Loucy (cell line): ENCODE results near the gene C2CD3.

Experiments
- EZH2phosphoT487 ChIP-seq: fragments of 200-600 bp; IDR thresholded peaks from 2 replicates; pipeline ENCODE4 v1.6.1; 2018; ENCODE audit warnings: antibody characterized with exemption, mild to moderate bottlenecking, moderate library complexity, borderline replicate concordance
- TF ChIP-seq, protein P1 (sequence below): fragments of 200-600 bp; sonication (generic); conservative IDR thresholded peaks from 2 replicates; pipeline ENCODE4 v1.5.1; 2014; ENCODE audit warnings: mild to moderate bottlenecking, antibody characterized with exemption, low read length

DNA sequence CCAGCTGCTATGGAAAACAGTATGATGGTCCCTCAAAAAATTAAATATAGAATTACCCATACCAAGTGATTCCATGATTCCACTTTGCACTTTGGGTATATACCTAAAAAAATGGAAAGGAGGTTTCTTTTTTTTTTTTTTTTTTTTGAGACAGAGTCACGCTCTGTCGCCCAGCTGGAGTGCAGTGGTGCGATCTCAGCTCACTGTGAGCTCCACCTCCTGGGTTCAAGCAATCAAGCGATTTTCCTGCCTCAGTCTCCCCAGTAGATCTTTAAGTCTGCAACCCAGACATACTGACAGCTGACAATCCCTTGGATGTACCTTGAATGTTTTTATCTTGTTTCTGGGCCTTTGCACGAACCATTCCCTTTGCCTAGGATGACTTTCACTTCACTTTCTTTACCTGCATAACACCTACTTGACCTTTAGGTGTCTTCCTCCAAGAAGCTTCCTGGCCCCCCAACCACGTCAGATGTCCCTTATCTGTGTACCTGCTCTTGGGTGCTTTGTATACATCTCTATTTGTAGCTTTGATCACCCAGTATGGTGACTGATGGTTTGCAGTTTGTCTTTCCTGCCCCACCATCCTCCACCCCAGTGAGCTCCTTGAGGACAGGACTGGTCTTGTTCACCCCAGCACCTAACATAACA, 173.6 kb downstream of the C2CD3 start:
- no peak for TF ChIP-seq EZH2phosphoT487
- TF ChIP-seq, protein P1, sequence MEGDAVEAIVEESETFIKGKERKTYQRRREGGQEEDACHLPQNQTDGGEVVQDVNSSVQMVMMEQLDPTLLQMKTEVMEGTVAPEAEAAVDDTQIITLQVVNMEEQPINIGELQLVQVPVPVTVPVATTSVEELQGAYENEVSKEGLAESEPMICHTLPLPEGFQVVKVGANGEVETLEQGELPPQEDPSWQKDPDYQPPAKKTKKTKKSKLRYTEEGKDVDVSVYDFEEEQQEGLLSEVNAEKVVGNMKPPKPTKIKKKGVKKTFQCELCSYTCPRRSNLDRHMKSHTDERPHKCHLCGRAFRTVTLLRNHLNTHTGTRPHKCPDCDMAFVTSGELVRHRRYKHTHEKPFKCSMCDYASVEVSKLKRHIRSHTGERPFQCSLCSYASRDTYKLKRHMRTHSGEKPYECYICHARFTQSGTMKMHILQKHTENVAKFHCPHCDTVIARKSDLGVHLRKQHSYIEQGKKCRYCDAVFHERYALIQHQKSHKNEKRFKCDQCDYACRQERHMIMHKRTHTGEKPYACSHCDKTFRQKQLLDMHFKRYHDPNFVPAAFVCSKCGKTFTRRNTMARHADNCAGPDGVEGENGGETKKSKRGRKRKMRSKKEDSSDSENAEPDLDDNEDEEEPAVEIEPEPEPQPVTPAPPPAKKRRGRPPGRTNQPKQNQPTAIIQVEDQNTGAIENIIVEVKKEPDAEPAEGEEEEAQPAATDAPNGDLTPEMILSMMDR = no peak
